Activated CD4-positive, alpha-beta T cell treated with anti-CD3 and anti-CD28 coated beads, Interleukin-2, amount 10 ng/mL, durations not matched to agents 24 days and 14 days (primary cell): ENCODE measurements around the gene CFAP100. TPM values are rescaled to one million over a fixed set of nuclear protein-coding genes. Genes with fewer than 3 reads are reported as not detected.

ENCODE experiments used
- DNase-seq: peaks from one replicate; pipeline ENCODE4 v3.0.0; 2022
- H3K27ac Mint-ChIP-seq: one replicate; pipeline ENCODE4 v1.8.0; 2022; ENCODE audit warnings: mild to moderate bottlenecking, mixed read lengths
- H3K27me3 Mint-ChIP-seq: one replicate; pipeline ENCODE4 v1.8.0; 2022; ENCODE audit warnings: mixed read lengths
- H3K36me3 Mint-ChIP-seq: one replicate; pipeline ENCODE4 v1.8.0; 2022; ENCODE audit warnings: low read depth, mild to moderate bottlenecking, mixed read lengths
- H3K4me1 Mint-ChIP-seq: one replicate; pipeline ENCODE4 v1.8.0; 2021; ENCODE audit warnings: mixed read lengths
- H3K4me3 Mint-ChIP-seq: one replicate; pipeline ENCODE4 v1.8.0; 2022; ENCODE audit warnings: mild to moderate bottlenecking, moderate library complexity, mixed read lengths
- H3K9me3 Mint-ChIP-seq: one replicate; pipeline ENCODE4 v1.8.0; 2021; ENCODE audit warnings: mixed read lengths
- intact Hi-C: fragments of 100-400 bp; cut with micrococcal nuclease; formaldehyde crosslinking; loops from one replicate; pipeline ENCODE4 v1.15.1; 2023
- total RNA-seq: library from RNA; stranded (reverse); gene quantifications from 2 replicates; pipeline ENCODE4 v1.2.3, GENCODE V29; 2022

Gene CFAP100
- total RNA-seq, 1 donor from 2014 or later = not detected

DNA sequence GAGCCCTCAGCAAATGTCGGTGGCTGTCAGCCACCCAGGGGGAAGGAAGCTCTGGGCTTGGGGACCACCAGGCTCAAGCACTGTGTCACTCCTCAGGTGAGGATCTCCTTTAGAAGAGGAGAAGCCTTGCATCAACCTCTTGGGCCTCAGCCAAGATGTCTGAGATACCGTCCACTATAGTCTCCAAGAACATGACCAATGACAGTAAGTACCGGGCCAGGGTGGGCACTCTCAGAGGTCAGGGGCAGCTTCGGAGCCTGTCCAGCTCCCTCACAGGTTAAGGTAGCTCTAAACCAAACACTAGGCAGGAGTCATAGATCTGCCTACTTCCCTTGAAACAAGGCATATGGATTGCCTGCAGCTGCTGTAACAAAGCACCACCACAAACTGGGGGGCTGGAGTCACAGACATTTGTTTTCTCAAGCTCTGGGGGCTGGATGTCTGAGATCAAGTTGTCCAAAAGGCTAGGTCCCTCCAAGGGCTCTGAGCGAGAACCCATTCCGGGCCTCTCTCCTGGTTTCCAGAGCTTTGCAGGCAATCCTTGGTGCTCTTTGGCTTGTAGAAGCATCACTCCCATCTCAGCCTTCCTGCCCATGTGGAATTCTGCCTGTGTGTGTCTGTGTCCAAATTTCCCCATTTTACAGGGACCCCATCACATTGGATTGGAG is 1.3 kb downstream of the CFAP100 start:
- H3K9me3 Mint-ChIP-seq = no peaks in the 10 kb centered on the region
- no peak for DNase-seq
- no peaks in the 10 kb centered on the region for H3K36me3 Mint-ChIP-seq
- H3K4me3 Mint-ChIP-seq = no peak overlapping the region
- intact Hi-C loops = no loop called here
- no peaks in the 10 kb centered on the region for H3K4me1 Mint-ChIP-seq
- no peak overlapping the region for H3K27ac Mint-ChIP-seq
- peaks cover 35% of the 10 kb centered on the region for H3K27me3 Mint-ChIP-seq

DNA sequence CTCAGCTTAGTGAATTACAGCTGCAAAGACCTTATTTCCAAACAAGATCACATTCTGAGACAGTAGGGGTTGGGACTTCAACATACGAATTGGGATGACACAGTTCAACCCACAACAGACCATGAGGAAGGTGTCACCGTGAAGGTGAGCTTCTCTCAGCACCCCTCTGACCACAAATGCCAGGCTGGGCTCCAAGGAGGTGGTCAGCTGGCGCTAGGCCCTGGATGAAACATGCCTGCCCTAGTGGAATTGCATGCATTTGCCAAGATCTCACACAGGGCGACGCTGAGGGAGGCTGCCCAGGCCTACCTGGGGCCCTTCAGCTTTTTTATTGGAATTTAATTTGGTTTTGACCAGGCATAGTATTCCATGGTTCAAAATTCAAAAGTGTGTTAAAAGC is 1.8 kb downstream of the CFAP100 start:
- Mint-ChIP-seq H3K36me3 (no peaks in the 10 kb centered on the region), H3K4me1 (no peaks in the 10 kb centered on the region), H3K9me3 (no peaks in the 10 kb centered on the region), H3K27ac (no peak overlapping the region), H3K4me3 (no peak overlapping the region), H3K27me3 (peaks cover 30% of the 10 kb centered on the region)
- no peak for DNase-seq
- intact Hi-C loops = no loop called here

DNA sequence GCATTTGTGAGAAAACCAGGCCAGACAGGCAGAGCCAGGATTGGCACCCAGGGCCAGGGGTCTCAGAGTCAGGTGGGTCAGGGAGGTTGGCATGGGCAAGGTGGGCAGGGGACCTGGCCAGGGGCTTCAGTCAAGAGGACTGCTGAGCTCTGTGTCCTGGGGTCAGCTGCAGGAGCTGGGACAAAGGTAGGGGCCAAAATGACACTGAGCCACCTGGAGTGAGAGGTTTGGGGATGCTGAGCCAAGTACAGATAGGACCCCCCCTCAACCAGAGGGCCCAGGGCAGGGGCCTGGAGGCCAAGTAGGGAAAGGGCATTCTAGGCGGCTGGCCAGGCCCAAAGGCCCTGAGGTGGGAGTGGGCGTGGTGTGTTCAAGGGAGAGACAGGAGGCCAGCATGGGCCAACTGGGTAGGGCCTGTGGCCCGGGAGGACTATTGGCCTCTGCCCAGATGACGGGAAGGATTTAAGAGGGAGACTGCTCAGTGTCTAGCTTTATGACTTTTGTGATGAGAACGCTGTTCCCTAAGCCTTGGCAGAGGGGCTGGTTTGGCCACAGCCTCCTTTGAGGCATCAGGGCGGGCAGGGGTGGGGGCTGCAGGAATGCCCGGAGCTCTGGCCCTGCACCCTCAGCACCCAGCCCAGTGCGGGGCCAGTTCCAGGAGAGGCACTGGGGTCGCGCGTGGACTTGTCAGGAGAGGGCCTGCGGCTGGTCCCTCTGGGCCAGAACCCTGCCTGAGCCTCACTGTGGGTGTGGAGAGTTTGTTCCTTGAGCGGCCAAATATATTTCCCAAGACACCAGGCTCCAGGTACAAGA is 3.1 kb downstream of the CFAP100 start:
- no peak for DNase-seq
- H3K36me3 Mint-ChIP-seq = no peaks in the 10 kb centered on the region
- peaks cover 24% of the 10 kb centered on the region for H3K27me3 Mint-ChIP-seq
- H3K4me1 Mint-ChIP-seq = no peaks in the 10 kb centered on the region
- no peak overlapping the region for H3K27ac Mint-ChIP-seq
- H3K4me3 Mint-ChIP-seq = no peak overlapping the region
- no peaks in the 10 kb centered on the region for H3K9me3 Mint-ChIP-seq
- intact Hi-C loops = no loop called here

DNA sequence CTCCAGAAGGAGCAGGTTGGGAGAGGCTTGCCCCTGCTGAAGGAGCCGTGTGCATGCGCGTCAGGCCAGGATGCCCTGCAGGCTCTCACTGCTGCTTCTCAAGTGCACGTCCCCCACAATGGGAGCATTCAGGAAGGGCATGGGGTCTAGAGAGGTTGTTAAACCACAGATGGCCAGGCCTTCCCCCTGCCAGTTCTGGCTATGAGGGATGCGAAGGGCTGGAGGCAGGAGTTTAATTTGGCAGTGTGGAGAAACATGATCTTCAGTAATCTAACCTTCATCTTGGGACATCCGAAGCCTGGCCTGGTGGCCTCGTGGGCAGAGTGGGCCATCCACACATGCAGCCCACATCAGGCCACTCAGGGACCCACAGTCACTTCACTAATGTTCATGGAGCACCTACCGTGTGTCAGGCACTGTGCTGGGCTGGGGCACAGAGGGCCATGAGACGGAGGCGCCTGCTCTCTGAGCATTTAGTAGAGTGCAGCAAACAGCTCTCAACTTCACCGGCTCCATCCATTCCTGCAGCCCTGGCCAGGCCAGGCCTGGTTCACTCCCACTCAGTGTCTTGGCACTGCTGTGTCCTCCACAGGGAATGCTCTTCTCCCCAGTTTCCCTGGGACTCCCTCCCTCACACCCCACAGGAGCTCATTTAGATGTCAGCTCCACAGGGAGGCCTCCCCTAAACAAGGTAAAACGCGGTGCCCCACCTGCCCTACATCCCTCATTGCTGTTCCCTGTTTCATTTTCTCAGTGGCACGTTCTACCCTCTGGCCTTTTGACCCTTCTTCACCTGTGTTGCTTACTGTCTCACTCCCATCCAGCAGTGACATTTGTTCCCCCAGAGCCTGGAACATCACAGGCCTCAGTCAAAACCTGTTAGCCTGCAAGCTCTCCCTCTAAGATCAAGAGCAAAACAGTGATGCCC is 4.0 kb downstream of the CFAP100 start:
- Mint-ChIP-seq H3K9me3 (no peaks in the 10 kb centered on the region), H3K27me3 (peaks cover 16% of the 10 kb centered on the region), H3K27ac (no peak overlapping the region), H3K36me3 (no peaks in the 10 kb centered on the region), H3K4me1 (no peaks in the 10 kb centered on the region), H3K4me3 (no peak overlapping the region)
- no peak for DNase-seq
- intact Hi-C loops = no loop called here

DNA sequence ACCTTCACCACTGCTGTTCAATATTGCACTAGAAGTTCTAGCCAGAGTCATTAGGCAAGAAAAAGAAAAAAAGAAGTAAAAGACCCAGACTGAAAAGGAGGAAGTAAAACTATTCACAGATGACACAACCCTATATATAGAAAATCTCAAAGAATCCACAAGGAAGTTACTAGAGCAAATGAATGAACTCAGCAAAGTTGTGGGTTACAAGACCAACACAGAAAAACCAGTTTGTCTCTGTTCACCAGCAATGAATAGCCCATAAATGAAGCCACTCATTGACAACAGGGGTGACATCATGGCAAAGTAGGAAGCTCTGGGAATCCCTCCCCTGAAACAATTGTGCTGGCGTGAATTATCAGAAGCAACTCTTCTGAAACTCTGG is 4.6 kb downstream of the CFAP100 start:
- Mint-ChIP-seq H3K4me3 (no peak overlapping the region), H3K36me3 (no peaks in the 10 kb centered on the region), H3K9me3 (no peaks in the 10 kb centered on the region), H3K27ac (no peak overlapping the region), H3K4me1 (no peaks in the 10 kb centered on the region), H3K27me3 (peaks cover 9% of the 10 kb centered on the region)
- DNase-seq = no peak
- intact Hi-C loops = no loop called here

DNA sequence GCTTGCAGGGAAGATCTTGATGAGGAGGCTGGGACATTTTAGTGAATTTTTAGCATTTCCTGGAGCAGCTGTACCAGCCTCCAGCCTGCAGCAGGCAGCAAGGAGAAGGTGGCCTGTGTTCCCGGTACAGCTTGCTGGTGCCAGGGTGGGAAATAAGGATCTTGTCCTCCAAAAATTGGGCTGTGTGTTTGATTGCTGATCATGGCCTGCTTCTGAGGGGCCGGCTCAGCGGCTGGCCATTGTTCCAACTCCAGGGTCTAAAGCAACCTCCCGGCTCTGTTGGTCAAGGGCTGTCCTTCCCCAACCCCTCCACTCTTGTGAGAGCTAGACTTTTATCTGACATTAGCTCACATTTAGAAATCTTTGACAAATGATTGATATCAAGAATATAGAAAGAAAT is 5.0 kb downstream of the CFAP100 start:
- no peaks in the 10 kb centered on the region for H3K9me3 Mint-ChIP-seq
- no peak overlapping the region for H3K27ac Mint-ChIP-seq
- peaks cover 8% of the 10 kb centered on the region for H3K27me3 Mint-ChIP-seq
- H3K4me3 Mint-ChIP-seq = no peak overlapping the region
- no peaks in the 10 kb centered on the region for H3K4me1 Mint-ChIP-seq
- DNase-seq = no peak
- intact Hi-C loops = no loop called here
- H3K36me3 Mint-ChIP-seq = no peaks in the 10 kb centered on the region

DNA sequence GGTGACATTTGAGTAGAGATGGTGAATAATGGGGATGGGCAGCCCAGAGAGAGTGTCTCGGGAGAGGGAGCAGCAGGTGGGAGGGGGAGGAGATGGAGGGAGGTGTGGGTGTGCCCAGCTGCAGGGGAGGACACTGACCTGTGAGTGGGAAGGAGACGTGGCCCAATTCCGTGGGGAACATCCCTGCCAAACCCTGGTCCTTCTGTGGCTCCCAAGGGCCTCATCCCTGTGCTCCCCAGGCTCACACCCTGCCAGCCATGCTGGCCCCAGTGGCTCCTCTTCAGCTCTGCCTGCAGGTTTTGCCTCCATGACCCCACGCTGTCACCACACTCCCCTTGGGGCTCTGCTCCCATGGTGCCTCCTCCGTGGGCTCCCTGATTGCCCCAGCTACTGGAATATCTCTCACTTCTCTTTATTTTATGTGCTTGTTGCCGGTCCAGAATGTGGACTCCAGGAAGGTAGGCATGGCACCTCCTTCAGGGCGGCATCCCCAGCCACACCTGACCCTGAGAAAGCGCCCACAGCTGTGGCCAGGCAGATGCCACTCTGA is 7.0 kb downstream of the CFAP100 start:
- Mint-ChIP-seq H3K27ac (no peak overlapping the region), H3K9me3 (no peaks in the 10 kb centered on the region), H3K27me3 (no peaks in the 10 kb centered on the region), H3K4me3 (no peak overlapping the region), H3K4me1 (no peaks in the 10 kb centered on the region), H3K36me3 (no peaks in the 10 kb centered on the region)
- intact Hi-C loops = no loop called here
- DNase-seq = no peak

DNA sequence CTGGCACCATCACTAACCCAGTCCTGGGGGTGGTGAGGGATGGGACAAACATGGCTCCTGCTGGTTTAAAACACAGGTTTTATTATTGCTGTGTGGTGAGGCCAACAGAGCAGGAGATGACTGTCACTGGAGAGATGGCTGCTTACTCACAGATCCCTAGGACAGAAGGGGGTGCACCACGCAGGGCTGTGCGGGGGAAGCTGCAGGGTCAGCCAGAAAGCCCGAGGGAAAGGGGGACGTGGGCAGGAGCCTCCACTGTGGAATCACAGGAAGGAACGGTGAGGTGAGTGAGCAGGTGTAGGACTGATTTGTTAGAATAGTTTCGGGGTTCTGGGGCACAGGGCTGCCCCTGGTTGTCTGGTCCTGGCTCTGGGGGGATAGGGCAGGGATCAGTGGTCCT is 7.5 kb downstream of the CFAP100 start:
- intact Hi-C loops = no loop called here
- Mint-ChIP-seq H3K36me3 (no peaks in the 10 kb centered on the region), H3K4me1 (no peaks in the 10 kb centered on the region), H3K27me3 (no peaks in the 10 kb centered on the region), H3K4me3 (no peak overlapping the region), H3K9me3 (no peaks in the 10 kb centered on the region), H3K27ac (no peak overlapping the region)
- DNase-seq = no peak

DNA sequence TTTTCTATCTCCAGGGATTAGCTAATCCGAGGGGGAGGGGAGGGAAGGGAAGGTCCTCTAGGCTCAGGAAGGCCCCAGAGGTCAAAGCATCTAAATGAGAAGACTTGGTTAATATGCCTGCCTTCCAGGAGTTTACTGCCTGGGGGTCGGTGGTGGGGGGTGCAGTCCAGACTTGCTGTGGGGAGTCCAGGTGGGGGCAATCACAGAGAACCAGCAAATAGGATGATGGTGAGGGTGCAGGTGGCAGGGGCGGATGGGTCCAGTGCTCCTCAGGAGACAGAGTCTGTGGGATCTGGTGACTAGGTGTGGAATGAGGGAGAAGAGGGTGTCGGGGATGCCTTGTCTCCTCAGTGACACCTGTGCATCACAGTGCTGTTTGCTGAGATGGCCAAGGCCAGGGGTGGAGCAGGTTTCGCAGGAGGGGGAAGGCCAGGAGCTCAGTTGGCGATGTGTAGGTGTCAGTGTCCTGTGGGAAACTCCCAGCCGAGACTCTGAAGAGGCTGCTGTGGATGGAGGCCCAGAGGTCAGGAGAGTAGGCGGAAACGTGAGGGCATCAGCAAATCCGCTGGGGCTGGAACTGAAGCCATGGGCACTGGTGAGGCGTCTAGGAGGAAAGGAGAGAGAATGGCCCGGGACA is 8.1 kb downstream of the CFAP100 start:
- no peak for DNase-seq
- H3K27ac Mint-ChIP-seq = no peak overlapping the region
- H3K4me3 Mint-ChIP-seq = no peak overlapping the region
- H3K27me3 Mint-ChIP-seq = no peaks in the 10 kb centered on the region
- H3K36me3 Mint-ChIP-seq = no peaks in the 10 kb centered on the region
- intact Hi-C loops = no loop called here
- no peaks in the 10 kb centered on the region for H3K4me1 Mint-ChIP-seq
- H3K9me3 Mint-ChIP-seq = no peaks in the 10 kb centered on the region

DNA sequence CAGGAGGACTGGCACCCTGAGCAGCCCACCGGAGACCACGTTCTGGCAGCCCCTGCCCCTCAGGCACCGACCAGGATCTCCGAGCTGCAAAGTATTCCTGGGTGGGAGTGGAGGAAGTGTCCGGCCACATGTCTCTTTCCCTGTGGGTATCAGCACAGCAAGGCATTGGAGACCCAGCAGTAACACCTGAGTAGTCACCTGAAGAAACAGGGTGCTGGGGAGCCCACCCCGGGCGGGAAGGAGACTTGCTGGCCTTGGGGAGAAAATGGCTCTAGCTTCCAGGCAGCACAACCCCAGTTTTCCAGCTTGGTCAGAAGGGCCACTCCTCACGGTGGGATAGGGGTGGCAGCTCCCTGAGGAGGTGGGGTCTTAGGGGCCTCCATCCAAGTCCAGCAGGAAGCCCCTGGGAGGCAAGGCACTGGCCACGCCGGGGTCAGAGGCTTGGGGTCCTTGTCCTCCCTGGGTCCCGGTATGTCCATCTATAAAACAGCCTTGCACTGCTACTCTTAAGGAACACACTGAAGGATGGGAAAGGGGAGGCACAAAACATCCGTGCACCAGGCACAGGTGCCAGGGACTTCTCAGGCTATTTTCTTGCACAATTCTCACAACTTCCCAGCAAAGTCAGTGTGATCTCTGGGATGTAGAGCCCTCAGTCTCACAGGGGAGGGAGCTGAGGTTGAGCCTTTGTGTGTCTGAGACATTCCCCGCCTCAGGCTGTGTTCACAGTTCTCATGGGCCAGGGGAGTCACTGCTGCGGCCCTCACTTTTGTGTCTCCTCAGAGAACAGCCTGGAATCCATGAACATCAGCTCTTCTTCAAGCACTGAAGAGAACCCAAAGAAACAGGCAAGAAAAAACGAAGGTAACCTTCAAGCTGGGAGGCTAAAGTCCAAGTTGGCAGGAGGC is 11.9 kb downstream of the CFAP100 start:
- Mint-ChIP-seq H3K27me3 (peaks cover 12% of the 10 kb centered on the region), H3K4me1 (no peaks in the 10 kb centered on the region), H3K27ac (no peak overlapping the region), H3K36me3 (no peaks in the 10 kb centered on the region), H3K9me3 (no peaks in the 10 kb centered on the region), H3K4me3 (no peak overlapping the region)
- no peak for DNase-seq
- intact Hi-C loops = no loop called here

DNA sequence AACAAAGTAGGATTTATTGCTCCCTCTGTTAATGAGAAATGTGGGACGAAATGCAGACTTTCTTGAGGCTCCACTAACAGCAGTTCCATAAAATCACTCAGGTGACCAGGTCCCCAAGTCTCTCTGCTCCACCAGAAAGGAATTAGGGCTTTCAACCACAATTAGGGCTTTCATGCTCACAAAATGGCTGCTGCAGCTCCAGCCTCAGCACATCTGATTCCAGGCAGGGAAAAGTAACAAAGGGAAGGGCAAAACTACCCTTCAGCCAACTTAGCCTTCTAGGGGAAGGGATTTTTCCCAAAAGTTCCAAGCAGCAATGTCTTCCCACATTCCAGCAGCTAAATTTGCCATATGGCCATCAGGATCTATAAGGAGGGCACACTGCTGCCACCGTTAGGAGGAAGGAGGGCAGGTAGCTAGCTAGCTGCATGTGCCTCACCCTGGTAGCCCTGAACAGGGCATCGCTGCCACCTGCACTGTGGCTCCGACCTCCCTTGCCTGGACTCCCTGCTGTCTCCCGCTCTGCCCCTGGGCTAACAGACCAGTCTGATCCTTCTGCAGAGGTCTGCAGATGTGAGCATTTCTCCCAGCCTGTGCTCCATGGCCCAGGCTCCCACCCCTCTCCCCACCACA is 12.8 kb downstream of the CFAP100 start:
- Mint-ChIP-seq H3K4me3 (no peak overlapping the region), H3K36me3 (no peaks in the 10 kb centered on the region), H3K4me1 (no peaks in the 10 kb centered on the region), H3K27me3 (peaks cover 18% of the 10 kb centered on the region), H3K9me3 (no peaks in the 10 kb centered on the region), H3K27ac (no peak overlapping the region)
- DNase-seq = no peak
- intact Hi-C loops = no loop called here

DNA sequence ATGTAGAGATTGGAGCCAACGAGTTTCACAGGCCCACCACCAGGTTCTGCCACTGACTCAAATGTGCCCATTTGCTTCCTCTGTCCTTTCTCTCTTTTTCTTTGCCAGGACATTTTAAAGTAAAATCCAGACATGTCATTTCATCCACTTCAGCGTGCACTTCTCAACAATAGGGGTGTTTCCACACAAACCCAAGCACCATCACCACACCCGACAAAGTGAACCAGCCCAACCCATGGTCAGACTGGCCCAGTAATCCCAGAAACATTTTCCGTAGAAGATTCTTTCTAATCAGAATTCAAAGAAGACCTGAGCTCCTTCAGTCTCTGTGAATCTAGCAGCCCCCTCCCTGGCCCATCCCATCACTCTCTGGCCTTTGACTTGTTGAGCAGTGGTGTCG is 13.4 kb downstream of the CFAP100 start:
- H3K27me3 Mint-ChIP-seq = peaks cover 19% of the 10 kb centered on the region

More for the DNA sequence above, 13.4 kb downstream of the CFAP100 start:
- intact Hi-C loops = no loop called here
- Mint-ChIP-seq H3K4me1 (no peaks in the 10 kb centered on the region), H3K9me3 (no peaks in the 10 kb centered on the region), H3K36me3 (no peaks in the 10 kb centered on the region), H3K4me3 (no peak overlapping the region), H3K27ac (no peak overlapping the region)
- no peak for DNase-seq
